Cardiac muscle cell (in vitro differentiated cells and primary cell): ENCODE data around the gene EFCAB6. TPM values are rescaled to one million over a fixed set of nuclear protein-coding genes. Genes with fewer than 3 reads are reported as not detected.

Experiments used
- DNase-seq, 2 donors: peaks; one replicate each; pipeline versions ENCODE4 v3.0.0 to v3.0.0-alpha.2; 2010 to 2017; ENCODE audit warnings: low read depth in 1 of 2, low spot score in 1 of 2
- H3K27ac ChIP-seq: fragments of 200-600 bp; sonication (generic); 2 replicates; pipeline ENCODE4 v1.5.1; 2016
- H3K27me3 ChIP-seq: fragments of 200-600 bp; sonication (generic); 2 replicates; pipeline ENCODE4 v1.6.0; 2016; ENCODE audit warnings: control low read depth
- H3K36me3 ChIP-seq: fragments of 200-600 bp; sonication (generic); 2 replicates; pipeline ENCODE4 v1.5.1; 2016; ENCODE audit warnings: control low read depth
- H3K4me1 ChIP-seq: fragments of 200-600 bp; sonication (generic); 2 replicates; pipeline ENCODE4 v1.8.1; 2017; ENCODE audit warnings: low read depth, mild to moderate bottlenecking, mixed run types
- H3K4me3 ChIP-seq: fragments of 200-600 bp; sonication (generic); 2 replicates; pipeline ENCODE4 v1.5.1; 2016; ENCODE audit warnings: mild to moderate bottlenecking
- H3K9me3 ChIP-seq: fragments of 200-600 bp; sonication (generic); 2 replicates; pipeline ENCODE4 v1.5.1; 2017; ENCODE audit warnings: low read depth, mild to moderate bottlenecking, control low read depth
- polyA plus RNA-seq: library from polyadenylated mRNA; unstranded; fragments of >200 nt; fragmentation: Nextera tagmentation; extraction: Ambion mirVana; gene quantifications from 2 replicates; pipeline ENCODE4 v1.2.1, GENCODE V29; 2016
- total RNA-seq: library from RNA; depleted of rRNA; stranded (reverse); fragments of >200 nt; gene quantifications from 2 replicates; pipeline ENCODE4 v1.2.3, GENCODE V29; 2016
- TF ChIP-seq, protein P1 (sequence below): IDR thresholded peaks from 2 replicates; pipeline ENCODE4 v1.5.1; 2012; ENCODE audit warnings: low read depth, mild to moderate bottlenecking, low read length

The EFCAB6 gene
- total and polyA plus RNA-seq, 2 experiments from 2014 or later, result 1.5 to 3.8 TPM

GRCh38 chr22:43854786-43855271 is 42.7 kb upstream of the EFCAB6 start:
- Histone ChIP-seq H3K27ac (no peak overlapping the region), H3K36me3 (no peaks in the 10 kb centered on the region), H3K4me1 (no peaks in the 10 kb centered on the region), H3K4me3 (no peak overlapping the region), H3K27me3 (no peaks in the 10 kb centered on the region), H3K9me3 (no peaks in the 10 kb centered on the region)
- TF ChIP-seq, protein P1, sequence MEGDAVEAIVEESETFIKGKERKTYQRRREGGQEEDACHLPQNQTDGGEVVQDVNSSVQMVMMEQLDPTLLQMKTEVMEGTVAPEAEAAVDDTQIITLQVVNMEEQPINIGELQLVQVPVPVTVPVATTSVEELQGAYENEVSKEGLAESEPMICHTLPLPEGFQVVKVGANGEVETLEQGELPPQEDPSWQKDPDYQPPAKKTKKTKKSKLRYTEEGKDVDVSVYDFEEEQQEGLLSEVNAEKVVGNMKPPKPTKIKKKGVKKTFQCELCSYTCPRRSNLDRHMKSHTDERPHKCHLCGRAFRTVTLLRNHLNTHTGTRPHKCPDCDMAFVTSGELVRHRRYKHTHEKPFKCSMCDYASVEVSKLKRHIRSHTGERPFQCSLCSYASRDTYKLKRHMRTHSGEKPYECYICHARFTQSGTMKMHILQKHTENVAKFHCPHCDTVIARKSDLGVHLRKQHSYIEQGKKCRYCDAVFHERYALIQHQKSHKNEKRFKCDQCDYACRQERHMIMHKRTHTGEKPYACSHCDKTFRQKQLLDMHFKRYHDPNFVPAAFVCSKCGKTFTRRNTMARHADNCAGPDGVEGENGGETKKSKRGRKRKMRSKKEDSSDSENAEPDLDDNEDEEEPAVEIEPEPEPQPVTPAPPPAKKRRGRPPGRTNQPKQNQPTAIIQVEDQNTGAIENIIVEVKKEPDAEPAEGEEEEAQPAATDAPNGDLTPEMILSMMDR, result no peak
- DNase-seq, result no peak

DNA sequence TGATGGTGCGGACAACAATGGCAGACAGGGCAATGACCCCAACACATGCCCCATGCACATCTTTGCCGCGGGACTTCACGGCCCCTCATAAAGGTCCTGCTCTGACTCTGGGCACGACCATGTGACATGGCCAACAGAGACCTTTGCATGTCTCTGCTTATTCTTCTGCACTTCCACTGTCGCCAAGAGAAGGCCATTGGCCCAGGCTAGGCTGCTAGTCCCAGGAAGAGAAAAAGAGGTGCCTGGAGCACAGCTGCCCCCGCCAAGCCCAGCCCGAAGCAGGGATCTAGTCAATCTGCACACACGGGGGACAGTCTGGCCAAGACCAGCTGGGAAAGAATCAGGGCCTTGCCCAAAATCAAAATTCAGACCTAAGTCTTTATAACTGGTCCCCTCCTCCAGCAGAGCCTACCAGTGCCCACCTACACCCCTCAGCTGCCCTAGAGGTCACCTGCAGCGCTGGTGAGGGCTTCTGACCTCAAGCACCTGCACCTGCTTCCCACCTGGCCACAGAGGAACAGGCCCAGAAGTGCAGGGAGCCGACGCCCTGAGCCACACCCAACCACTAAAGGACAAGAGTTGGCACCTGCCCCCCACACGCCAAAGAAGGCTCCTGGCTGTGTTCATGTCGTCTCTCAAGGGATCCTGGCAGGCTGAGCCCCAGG is 42.1 kb upstream of the EFCAB6 start:
- no peak for DNase-seq
- no peaks in the 10 kb centered on the region for H3K27me3 ChIP-seq
- H3K36me3 ChIP-seq, result no peaks in the 10 kb centered on the region
- no peaks in the 10 kb centered on the region for H3K9me3 ChIP-seq
- no peaks in the 10 kb centered on the region for H3K4me1 ChIP-seq
- no peak overlapping the region for H3K4me3 ChIP-seq
- no peak overlapping the region for H3K27ac ChIP-seq
- TF ChIP-seq, protein P1, result no peak

DNA sequence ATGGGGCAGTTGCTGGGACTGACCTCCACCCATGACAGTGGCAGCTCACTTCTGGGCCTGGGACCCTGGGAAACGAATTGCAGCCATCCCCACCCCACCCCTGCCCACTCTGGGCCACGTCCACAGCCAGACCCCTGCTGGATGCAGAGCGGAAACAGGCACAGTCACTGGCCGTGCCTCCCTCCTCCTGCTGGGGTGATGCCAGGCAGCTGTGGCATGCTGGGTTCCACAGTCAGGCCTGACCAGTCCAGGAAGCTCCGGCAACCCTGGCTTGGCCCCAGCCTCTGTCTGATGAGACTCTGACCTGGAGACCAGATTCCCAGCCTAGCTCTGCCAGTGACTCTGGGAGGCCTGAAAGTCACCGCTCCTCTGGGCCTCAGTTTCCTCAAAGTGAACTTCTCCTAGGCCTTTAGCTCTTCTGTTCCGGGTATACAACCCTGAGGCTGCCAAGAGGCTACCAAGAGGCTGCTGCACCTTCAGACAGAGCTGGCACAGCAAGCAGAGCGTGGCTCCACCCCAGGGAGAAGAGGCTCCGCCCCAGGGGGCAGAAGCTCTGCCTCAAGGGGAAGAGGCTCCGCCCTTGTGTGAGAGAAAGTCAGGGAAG is 41.3 kb upstream of the EFCAB6 start:
- H3K27me3 ChIP-seq, result no peaks in the 10 kb centered on the region
- H3K27ac ChIP-seq, result no peak overlapping the region
- no peaks in the 10 kb centered on the region for H3K9me3 ChIP-seq
- TF ChIP-seq, protein P1, result no peak
- H3K4me3 ChIP-seq, result no peak overlapping the region
- no peak for DNase-seq
- no peaks in the 10 kb centered on the region for H3K4me1 ChIP-seq
- H3K36me3 ChIP-seq, result no peaks in the 10 kb centered on the region

DNA sequence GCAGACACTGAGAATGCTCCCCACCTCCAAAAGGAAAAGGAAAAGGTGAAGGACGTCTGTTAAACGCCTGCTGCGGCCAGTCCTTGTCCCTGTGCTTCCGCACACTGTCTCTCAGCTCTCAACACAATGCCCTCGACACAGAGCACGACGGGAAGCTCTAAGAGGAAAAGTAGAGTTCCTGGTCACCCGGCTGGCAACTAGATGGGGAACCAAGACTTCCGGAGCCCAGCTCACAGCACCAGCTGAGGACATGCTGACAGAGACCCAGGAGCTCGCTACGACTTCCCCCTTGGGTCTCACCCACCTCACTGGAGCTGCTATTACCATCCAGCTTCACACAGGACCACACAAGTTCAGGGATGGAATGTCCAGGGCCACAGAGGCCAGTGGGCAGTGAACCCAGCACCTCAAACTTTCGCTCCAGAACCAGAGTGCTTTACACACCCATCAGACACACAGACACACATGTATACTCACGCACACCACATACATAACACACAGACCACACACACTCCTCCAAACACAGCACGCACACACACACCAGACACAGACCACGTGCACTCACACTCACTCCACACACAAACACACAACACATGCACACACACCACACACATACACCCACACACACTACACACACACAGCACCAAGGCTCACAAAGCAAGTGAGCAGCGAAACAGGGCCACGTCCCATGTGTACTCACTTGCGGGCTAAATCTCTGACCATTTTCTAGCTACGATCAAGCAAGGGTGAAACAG is 40.6 kb upstream of the EFCAB6 start:
- no peaks in the 10 kb centered on the region for H3K9me3 ChIP-seq
- H3K36me3 ChIP-seq, result no peaks in the 10 kb centered on the region
- TF ChIP-seq, protein P1, result no peak
- H3K4me1 ChIP-seq, result no peaks in the 10 kb centered on the region
- no peaks in the 10 kb centered on the region for H3K27me3 ChIP-seq
- H3K4me3 ChIP-seq, result no peak overlapping the region
- no peak for DNase-seq
- H3K27ac ChIP-seq, result no peak overlapping the region

- no peaks in the 10 kb centered on the region for H3K36me3 ChIP-seq
- TF ChIP-seq, protein P1, result no peak
- H3K4me3 ChIP-seq, result no peak overlapping the region
- no peaks in the 10 kb centered on the region for H3K9me3 ChIP-seq
- H3K4me1 ChIP-seq, result no peaks in the 10 kb centered on the region
- DNase-seq, result no peak
- H3K27ac ChIP-seq, result no peak overlapping the region
- no peaks in the 10 kb centered on the region for H3K27me3 ChIP-seq
Measured at GRCh38 chr22:43851979-43852307, 39.8 kb upstream of the EFCAB6 start.
